Measurements from ENCODE around the gene WDR37. TPM values are rescaled to one million over a fixed set of nuclear protein-coding genes. Genes with fewer than 3 reads are reported as not detected.
A peak's percentile ranks its signal among the peaks of the same experiment; 100 is the strongest.
"Not testable (repeated sequence)": the region's sequence is repeated elsewhere in the genome, so short reads cannot be mapped to it uniquely, and the experiment has no call there.

WDR37 gene
- total and polyA plus RNA-seq, 12 donors: 6.8 to 36.5 (median 31.4) TPM

GRCh38 chr10:1059902-1060301 lies 3.7 kb downstream of the WDR37 start:
- 94% methylated on average over 8 of the region's 8 CpGs for WGBS, 2 donors

GRCh38 chr10:1061930-1062774 lies 6.0 kb downstream of the WDR37 start:
- peaks cover 3 to 73% (median 53%) of the 10 kb centered on the region in 9 donors for H3K4me1 ChIP-seq
- intact Hi-C loops (cut with DNase I): no loop called here
- WGBS, 2 donors: 72 to 77% methylated on average over 7 of the region's 7 CpGs
- no peak for TF ChIP-seq CTCF (IDR thresholded peaks at IDR 0.05)
- H3K27ac ChIP-seq: peak overlapping the region in 1 of 10 donors; percentile 58
- no peak for DNase-seq
- H3K27me3 ChIP-seq: no peaks in the 10 kb centered on the region
- ATAC-seq: no peak
- H3K4me3 ChIP-seq: no peak overlapping the region
- no peaks in the 10 kb centered on the region for H3K9me3 ChIP-seq
- peaks cover 0 to 26% (median 0%) of the 10 kb centered on the region in 9 donors for H3K36me3 ChIP-seq

More at GRCh38 chr10:1059902-1060301, 3.7 kb downstream of the WDR37 start:
- peaks cover 0 to 26% (median 0%) of the 10 kb centered on the region in 9 donors for H3K36me3 ChIP-seq
- intact Hi-C loops (cut with DNase I): loop anchor here in 1 of 10 donors (10.0 kb wide), 1 partner anchor 125 kb away; the partner anchor contains the start of gene LARP4B
- peaks cover 5 to 85% (median 60%) of the 10 kb centered on the region in 9 donors for H3K4me1 ChIP-seq
- DNase-seq (no peak), ATAC-seq (no peak)
- no peaks in the 10 kb centered on the region for H3K27me3 ChIP-seq
- H3K4me3 ChIP-seq: no peak overlapping the region
- H3K27ac ChIP-seq: no peak overlapping the region
- no peaks in the 10 kb centered on the region for H3K9me3 ChIP-seq
- no peak for TF ChIP-seq CTCF (IDR thresholded peaks at IDR 0.05)

GRCh38 chr10:1063232-1063865 lies 7.2 kb downstream of the WDR37 start:
- Histone ChIP-seq H3K4me1 (peaks cover 3 to 61% (median 43%) of the 10 kb centered on the region in 9 donors), H3K9me3 (no peaks in the 10 kb centered on the region), H3K36me3 (peaks cover 0 to 26% (median 0%) of the 10 kb centered on the region in 9 donors), H3K4me3 (no peak overlapping the region), H3K27ac (peak overlapping the region in 2 of 10 donors; percentile 2 to 69), H3K27me3 (no peaks in the 10 kb centered on the region)
- 59 to 68% methylated on average over 7 of the region's 7 CpGs for WGBS, 2 donors
- intact Hi-C loops (cut with DNase I): no loop called here
- TF ChIP-seq CTCF (IDR thresholded peaks at IDR 0.05): no peak
- ATAC-seq (peak in 3 of 8 donors; percentile 14 to 46 (median 38)), DNase-seq (no peak)

- Histone ChIP-seq H3K4me3 (no peak overlapping the region), H3K27me3 (no peaks in the 10 kb centered on the region), H3K36me3 (peaks cover 0 to 13% (median 0%) of the 10 kb centered on the region in 9 donors), H3K27ac (no peak overlapping the region), H3K4me1 (peaks cover 0 to 60% (median 28%) of the 10 kb centered on the region in 9 donors), H3K9me3 (no peaks in the 10 kb centered on the region)
- ATAC-seq: no peak
- TF ChIP-seq CTCF (IDR thresholded peaks at IDR 0.05): no peak
- 80 to 84% methylated on average over 4 of the region's 4 CpGs for WGBS, 2 donors
- DNase-seq: no peak
- intact Hi-C loops (cut with DNase I): no loop called here
These were observed 8.7 kb downstream of the WDR37 start for GRCh38 chr10:1064964-1065247.

GRCh38 chr10:1066734-1067133 lies 10.5 kb downstream of the WDR37 start:
- intact Hi-C loops (cut with DNase I); H3K27ac ChIP-seq; H3K4me3 ChIP-seq; DNase-seq; H3K27me3 ChIP-seq; ATAC-seq; H3K9me3 ChIP-seq: not testable (repeated sequence)
- peaks cover 0 to 14% (median 2%) of the 10 kb centered on the region in 9 donors for H3K36me3 ChIP-seq
- peaks cover 0 to 53% (median 19%) of the 10 kb centered on the region in 9 donors for H3K4me1 ChIP-seq
- 77 to 79% methylated on average over 8 of the region's 8 CpGs for WGBS, 2 donors
